Caco-2 (cell line): Measurements from ENCODE around the gene SLC35G6. TPM values are rescaled to one million over a fixed set of nuclear protein-coding genes. Genes with fewer than 3 reads are reported as not detected.

Experiments
- BruUV-seq: library from RNA; stranded (reverse); fragments of 400-500 nt; replicated peaks from 2 replicates; lab custom pipeline; 2021; lab: Mats Ljungman, UMichigan
- CTCF ChIA-PET: fragments of 300-600 bp; sonication (Branson Sonifier 250); formaldehyde crosslinking; loops from one replicate; lab custom pipeline; 2022; ENCODE audit warnings: antibody characterized with exemption; lab: Charles Lee
- POLR2A ChIA-PET: fragments of 300-600 bp; sonication (Branson Sonifier 250); formaldehyde crosslinking; loops from one replicate; lab custom pipeline; 2022; ENCODE audit warnings: antibody characterized with exemption; lab: Charles Lee
- DNase-seq, 2 experiments: peaks; one replicate each; pipeline versions ENCODE4 v3.0.0 to v3.0.0-alpha.2; 2020 to 2022
- H3K27me3 ChIP-seq: replicated peaks from 2 replicates; pipeline ENCODE4 v1.6.0; 2011; ENCODE audit warnings: low read length; ENCODE audit not compliant: control insufficient read depth, insufficient read depth
- H3K36me3 ChIP-seq: 2 replicates; pipeline ENCODE4 v1.5.1; 2011; ENCODE audit warnings: low read length; ENCODE audit not compliant: control insufficient read depth, insufficient read depth
- H3K4me1 ChIP-seq: fragments of 250-450 bp; sonication (Bioruptor Pico); 2 replicates; pipeline ENCODE4 v1.5.1; 2020; ENCODE audit warnings: mild to moderate bottlenecking
- H3K4me3 ChIP-seq: 2 replicates; pipeline ENCODE4 v1.5.1; 2011; ENCODE audit warnings: low read depth, mild to moderate bottlenecking, control low read depth, low read length
- H3K9me3 ChIP-seq: fragments of 250-450 bp; sonication (Bioruptor Pico); 2 replicates; pipeline ENCODE4 v1.5.1; 2020; ENCODE audit warnings: mild to moderate bottlenecking, moderate library complexity
- H3K27ac Mint-ChIP-seq: one replicate; pipeline ENCODE4 v1.8.0; 2022; ENCODE audit warnings: mixed read lengths; ENCODE audit not compliant: unreplicated experiment
- H3K27me3 Mint-ChIP-seq: one replicate; pipeline ENCODE4 v1.8.0; 2022; ENCODE audit warnings: mixed read lengths; ENCODE audit not compliant: insufficient read depth, unreplicated experiment
- H3K36me3 Mint-ChIP-seq: one replicate; pipeline ENCODE4 v1.8.0; 2022; ENCODE audit warnings: mild to moderate bottlenecking, mixed read lengths; ENCODE audit not compliant: insufficient read depth, unreplicated experiment
- H3K4me1 Mint-ChIP-seq: one replicate; pipeline ENCODE4 v1.8.0; 2022; ENCODE audit warnings: low read depth, mixed read lengths; ENCODE audit not compliant: unreplicated experiment
- H3K4me3 Mint-ChIP-seq: one replicate; pipeline ENCODE4 v1.8.0; 2022; ENCODE audit warnings: mild to moderate bottlenecking, moderate library complexity, mixed read lengths; ENCODE audit not compliant: unreplicated experiment
- H3K9me3 Mint-ChIP-seq: one replicate; pipeline ENCODE4 v1.8.0; 2022; ENCODE audit warnings: mixed read lengths; ENCODE audit not compliant: unreplicated experiment
- CTCF ChIP-seq, 2 experiments: fragments of 200-600 bp in 1 of 2; IDR thresholded peaks; 1 replicate in 1 of 2; 2 replicates in 1 of 2; pipeline versions ENCODE4 v1.5.1 to v1.8.0; 2011 to 2022; ENCODE audit warnings: antibody characterized with exemption in 1 of 2, control low read depth in 1 of 2, inconsistent platforms in 1 of 2, low read depth in 1 of 2, low read length in 1 of 2, mild to moderate bottlenecking in 1 of 2, moderate library complexity in 1 of 2; ENCODE audit not compliant: insufficient read depth in 1 of 2, severe bottlenecking in 1 of 2, unreplicated experiment in 1 of 2
- intact Hi-C: fragments of 100-400 bp; cut with micrococcal nuclease; formaldehyde crosslinking; loops from one replicate; pipeline ENCODE4 v1.10.0; 2022; ENCODE audit not compliant: unreplicated experiment
- total RNA-seq: library from RNA; stranded (reverse); gene quantifications from 2 replicates; pipeline ENCODE4 v1.2.3, GENCODE V29; 2022

The SLC35G6 gene
- total RNA-seq, 1 experiment from 2014 or later, result not detected

- Histone ChIP-seq H3K4me1 (peaks cover 23% of the 10 kb centered on the region), H3K4me3 (peak overlapping the region; percentile 64), H3K27me3 (no peaks in the 10 kb centered on the region), H3K9me3 (no peaks in the 10 kb centered on the region), H3K36me3 (no peaks in the 10 kb centered on the region)
- Mint-ChIP-seq H3K4me3 (peak overlapping the region; percentile 70), H3K9me3 (no peaks in the 10 kb centered on the region), H3K4me1 (peaks cover 35% of the 10 kb centered on the region), H3K27me3 (no peaks in the 10 kb centered on the region), H3K27ac (peak overlapping the region; percentile 66), H3K36me3 (peaks cover 28% of the 10 kb centered on the region)
- ChIA-PET CTCF (no interaction called here), POLR2A (no interaction called here)
- BruUV-seq, result no TSS peak
- TF ChIP-seq CTCF (IDR thresholded peaks at IDR 0.05; ENCODE audit: insufficient read depth in 1 of 2, low read depth in 1 of 2, low read length in 1 of 2, severe bottlenecking in 1 of 2, unreplicated experiment in 1 of 2), result no peak
- intact Hi-C loops, result loop anchor here (5.0 kb wide), 1 partner anchor 126 kb away; the partner anchor contains the start of gene KCTD11
- peak; percentile 9 to 44 for DNase-seq
Observed at GRCh38 chr17:7478276-7479212, 2.7 kb upstream of the SLC35G6 start.

- H3K4me3 ChIP-seq, result peak within 1 kb of the TSS; percentile 69
- peaks cover 37% of the 10 kb centered on the region for H3K36me3 Mint-ChIP-seq
- H3K4me1 ChIP-seq, result peaks cover 23% of the 10 kb centered on the region
- no TSS peak for BruUV-seq
- peak within 1 kb of the TSS; percentile 86 for H3K4me3 Mint-ChIP-seq
- H3K27ac Mint-ChIP-seq, result peak within 1 kb of the TSS; percentile 96
- peak; percentile 54 to 70 for DNase-seq
- H3K4me1 Mint-ChIP-seq, result peaks cover 35% of the 10 kb centered on the region
- H3K36me3 ChIP-seq, result no peaks in the 10 kb centered on the region
- no peaks in the 10 kb centered on the region for H3K27me3 Mint-ChIP-seq
- CTCF ChIA-PET, result interaction anchor here (0.6 kb wide), 1 partner anchor 42 kb away, joined by 3 read pairs; no protein-coding TSS in a partner anchor
- TF ChIP-seq CTCF (IDR thresholded peaks at IDR 0.05; ENCODE audit: insufficient read depth in 1 of 2, low read depth in 1 of 2, low read length in 1 of 2, severe bottlenecking in 1 of 2, unreplicated experiment in 1 of 2), result no peak
- no peaks in the 10 kb centered on the region for H3K9me3 Mint-ChIP-seq
- POLR2A ChIA-PET, result interaction anchor here (0.5 to 1.4 kb wide), 6 partner anchors 34 to 94 kb away, joined by 3 to 6 read pairs (median 3); partner anchors contain the start of gene SPEM2
- intact Hi-C loops, result loop anchor here (2.0 to 5.0 kb wide), 4 partner anchors 25 to 172 kb away; partner anchors contain the start of genes EIF5A and KCTD11
- H3K27me3 ChIP-seq, result no peaks in the 10 kb centered on the region
- H3K9me3 ChIP-seq, result no peaks in the 10 kb centered on the region
Observed at GRCh38 chr17:7479213-7480088, 1.8 kb upstream of the SLC35G6 start, which contains the start of gene ZBTB4. Gene ZBTB4 (minus strand): TSS chr17:7479631. CDS start chr17:7466801, 12,830 bp downstream.

- ChIA-PET CTCF (no interaction called here), POLR2A (interaction anchor here (0.5 to 1.4 kb wide), 4 partner anchors 34 to 68 kb away, joined by 3 to 4 read pairs (median 3); no protein-coding TSS in a partner anchor)
- TF ChIP-seq CTCF (IDR thresholded peaks at IDR 0.05; ENCODE audit: insufficient read depth in 1 of 2, low read depth in 1 of 2, low read length in 1 of 2, severe bottlenecking in 1 of 2, unreplicated experiment in 1 of 2), result no peak
- peak overlapping the region; percentile 69 for H3K4me3 ChIP-seq
- Mint-ChIP-seq H3K9me3 (no peaks in the 10 kb centered on the region), H3K4me3 (peak overlapping the region; percentile 86), H3K4me1 (peaks cover 35% of the 10 kb centered on the region), H3K27ac (peak overlapping the region; percentile 96), H3K36me3 (peaks cover 43% of the 10 kb centered on the region), H3K27me3 (no peaks in the 10 kb centered on the region)
- intact Hi-C loops, result loop anchor here (2.0 to 5.0 kb wide), 3 partner anchors 25 to 173 kb away; partner anchors contain the start of gene EIF5A
- no peaks in the 10 kb centered on the region for H3K9me3 ChIP-seq
- no TSS peak for BruUV-seq
- H3K4me1 ChIP-seq, result peaks cover 23% of the 10 kb centered on the region
- no peak for DNase-seq
- H3K27me3 ChIP-seq, result no peaks in the 10 kb centered on the region
- no peaks in the 10 kb centered on the region for H3K36me3 ChIP-seq
Observed at GRCh38 chr17:7480089-7480384, 1.2 kb upstream of the SLC35G6 start.
